Ascending aorta (tissue), 2 donors: ENCODE results near the gene GPATCH2. TPM values are rescaled to one million over a fixed set of nuclear protein-coding genes. Genes with fewer than 3 reads are reported as not detected.
A peak's percentile ranks its signal among the peaks of the same experiment; 100 is the strongest.
"Not testable (repeated sequence)": the region's sequence is repeated elsewhere in the genome, so short reads cannot be mapped to it uniquely, and the experiment has no call there.

Experiments
- DNase-seq, 2 donors: peaks; one replicate each; pipeline ENCODE4 v3.0.0-alpha.2; 2019; ENCODE audit warnings: low spot score in 2 of 2
- H3K27ac ChIP-seq, 2 donors: fragments of 200-600 bp; sonication (generic); one replicate each; pipeline ENCODE4 v1.5.1; 2016 to 2017; ENCODE audit warnings: mild to moderate bottlenecking in 1 of 2
- H3K27me3 ChIP-seq: fragments of 200-600 bp; sonication (generic); one replicate; pipeline ENCODE4 v1.5.1; 2017
- H3K36me3 ChIP-seq, 2 donors: fragments of 200-600 bp; sonication (generic); one replicate each; pipeline ENCODE4 v1.5.1; 2016
- H3K4me1 ChIP-seq, 2 donors: fragments of 200-600 bp; sonication (generic); one replicate each; pipeline ENCODE4 v1.5.1; 2016 to 2017; ENCODE audit warnings: mild to moderate bottlenecking in 1 of 2
- H3K4me3 ChIP-seq, 2 donors: fragments of 200-600 bp; sonication (generic); one replicate each; pipeline ENCODE4 v1.5.1; 2016 to 2017; ENCODE audit warnings: mild to moderate bottlenecking in 1 of 2
- H3K9me3 ChIP-seq, 2 donors: fragments of 200-600 bp; sonication (generic); one replicate each; pipeline ENCODE4 v1.5.1; 2016
- intact Hi-C: fragments of 100-400 bp; cut with DNase I; formaldehyde crosslinking; loops from one replicate; pipeline ENCODE4 v1.15.1; 2023
- total RNA-seq: library from RNA; depleted of rRNA; stranded (reverse); fragments of >200 nt; gene quantifications from one replicate; pipeline ENCODE4 v1.1.0, GENCODE V29; 2016
- TF ChIP-seq, protein P1 (sequence below), 3 experiments: fragments of 200-600 bp in 2 of 3; fragments of 450-650 bp in 1 of 3; sonication (generic) in 2 of 3; IDR thresholded peaks; one replicate each; pipeline ENCODE4 v1.5.1; 2016 to 2019; ENCODE audit warnings: antibody characterized with exemption in 3 of 3, mild to moderate bottlenecking in 1 of 3, moderate library complexity in 1 of 3

GPATCH2 gene
- total RNA-seq, 1 donor from 2014 or later, result 3.8 TPM

DNA sequence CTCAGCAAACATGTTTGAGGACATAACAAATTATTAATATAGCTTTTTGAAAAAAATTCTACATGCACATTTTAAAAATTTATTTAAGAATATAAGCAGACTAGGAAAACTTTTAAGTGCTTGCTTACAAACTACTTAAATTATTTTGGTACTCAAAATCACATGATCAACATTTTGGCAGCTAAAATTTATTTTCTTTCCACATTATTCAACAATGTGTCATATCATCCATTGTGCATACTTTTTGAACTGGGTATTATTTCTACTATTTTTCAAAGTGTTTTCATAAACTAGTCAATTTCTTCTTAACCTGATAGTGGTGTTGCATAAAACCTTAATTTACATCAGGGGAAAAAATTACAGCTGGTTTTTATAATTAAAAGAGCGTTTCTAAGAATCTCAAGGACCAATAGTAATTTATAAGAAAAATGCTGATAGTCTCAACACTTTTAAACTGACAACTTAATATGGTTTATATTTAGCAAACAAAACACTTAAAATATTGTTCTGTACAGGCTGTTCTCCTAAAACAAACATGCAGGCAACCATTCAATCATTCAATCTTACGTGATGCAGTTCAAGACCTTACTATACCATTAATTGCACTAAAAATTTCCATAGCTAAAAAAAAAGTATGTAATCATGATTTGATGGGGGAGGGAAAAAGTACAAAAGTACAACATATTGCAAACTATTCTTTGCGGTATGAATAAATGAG is 105.0 kb downstream of the GPATCH2 start:
- Histone ChIP-seq H3K36me3 (no peaks in the 10 kb centered on the region), H3K4me3 (peak overlapping the region in 1 of 2 donors; percentile 6), H3K27ac (peak overlapping the region; percentile 4 to 68), H3K9me3 (no peaks in the 10 kb centered on the region), H3K27me3 (no peaks in the 10 kb centered on the region), H3K4me1 (peaks cover 0 to 12% of the 10 kb centered on the region in 2 donors)
- TF ChIP-seq, protein P1, sequence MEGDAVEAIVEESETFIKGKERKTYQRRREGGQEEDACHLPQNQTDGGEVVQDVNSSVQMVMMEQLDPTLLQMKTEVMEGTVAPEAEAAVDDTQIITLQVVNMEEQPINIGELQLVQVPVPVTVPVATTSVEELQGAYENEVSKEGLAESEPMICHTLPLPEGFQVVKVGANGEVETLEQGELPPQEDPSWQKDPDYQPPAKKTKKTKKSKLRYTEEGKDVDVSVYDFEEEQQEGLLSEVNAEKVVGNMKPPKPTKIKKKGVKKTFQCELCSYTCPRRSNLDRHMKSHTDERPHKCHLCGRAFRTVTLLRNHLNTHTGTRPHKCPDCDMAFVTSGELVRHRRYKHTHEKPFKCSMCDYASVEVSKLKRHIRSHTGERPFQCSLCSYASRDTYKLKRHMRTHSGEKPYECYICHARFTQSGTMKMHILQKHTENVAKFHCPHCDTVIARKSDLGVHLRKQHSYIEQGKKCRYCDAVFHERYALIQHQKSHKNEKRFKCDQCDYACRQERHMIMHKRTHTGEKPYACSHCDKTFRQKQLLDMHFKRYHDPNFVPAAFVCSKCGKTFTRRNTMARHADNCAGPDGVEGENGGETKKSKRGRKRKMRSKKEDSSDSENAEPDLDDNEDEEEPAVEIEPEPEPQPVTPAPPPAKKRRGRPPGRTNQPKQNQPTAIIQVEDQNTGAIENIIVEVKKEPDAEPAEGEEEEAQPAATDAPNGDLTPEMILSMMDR (IDR thresholded peaks at IDR 0.05), result no peak
- no peak for DNase-seq
- intact Hi-C loops, result loop anchor here (5.0 kb wide), 1 partner anchor 106 kb away; the partner anchor contains the start of genes GPATCH2 and SPATA17

DNA sequence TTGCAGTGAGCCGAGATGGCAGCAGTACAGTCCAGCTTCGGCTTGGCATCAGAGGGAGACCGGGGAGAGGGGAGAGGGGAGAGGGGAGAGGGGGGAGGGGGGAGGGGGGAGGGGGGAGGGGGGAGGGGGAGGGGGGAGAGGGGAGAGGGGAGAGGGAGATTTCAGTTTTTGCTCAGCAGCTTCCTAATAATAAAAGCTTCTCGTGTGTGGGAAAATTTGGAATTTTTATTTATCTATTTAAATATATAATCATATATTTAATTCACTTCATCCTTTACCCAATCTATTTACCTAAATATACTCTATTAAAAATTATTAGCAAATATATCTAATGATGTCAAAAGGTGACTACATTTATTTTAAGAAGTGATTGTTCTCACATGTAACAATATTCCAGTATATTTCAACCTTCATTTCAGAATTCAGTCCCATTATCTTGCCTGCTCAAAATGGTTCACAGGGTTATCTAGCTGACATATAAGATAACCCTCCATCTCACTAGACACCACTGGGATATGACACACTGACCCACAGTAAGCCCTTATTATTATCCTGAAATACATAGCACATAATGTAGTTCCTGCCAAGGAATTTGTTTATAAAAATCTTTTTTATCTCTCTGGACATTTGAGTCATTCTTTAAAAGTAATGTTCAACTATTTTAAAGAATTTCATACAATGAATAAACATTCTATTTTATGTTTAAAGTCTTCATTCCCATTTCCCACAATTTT is 105.9 kb downstream of the GPATCH2 start:
- no peaks in the 10 kb centered on the region for H3K9me3 ChIP-seq
- peak overlapping the region; percentile 4 to 68 for H3K27ac ChIP-seq
- no peaks in the 10 kb centered on the region for H3K27me3 ChIP-seq
- H3K4me3 ChIP-seq, result no peak overlapping the region
- DNase-seq, result no peak
- H3K4me1 ChIP-seq, result peaks cover 0 to 12% of the 10 kb centered on the region in 2 donors
- no peaks in the 10 kb centered on the region for H3K36me3 ChIP-seq
- TF ChIP-seq, protein P1 (IDR thresholded peaks at IDR 0.05), result no peak
- intact Hi-C loops, result loop anchor here (5.0 kb wide), 1 partner anchor 107 kb away; the partner anchor contains the start of genes GPATCH2 and SPATA17

DNA sequence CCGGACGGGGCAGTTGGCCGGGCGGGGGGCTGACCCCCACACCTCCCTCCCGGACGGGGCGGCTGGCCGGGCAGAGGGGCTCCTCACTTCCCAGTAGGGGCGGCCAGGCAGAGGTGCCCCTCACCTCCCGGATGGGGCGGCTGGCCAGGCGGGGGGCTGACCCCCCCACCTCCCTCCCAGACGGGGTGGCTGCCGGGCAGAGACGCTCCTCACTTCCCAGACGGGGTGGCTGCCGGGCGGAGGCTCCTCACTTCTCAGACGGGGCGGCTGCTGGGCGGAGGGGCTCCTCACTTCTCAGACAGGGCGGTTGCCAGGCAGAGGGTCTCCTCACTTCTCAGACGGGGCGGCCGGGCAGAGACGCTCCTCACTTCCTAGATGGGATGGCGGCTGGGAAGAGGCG is 107.0 kb downstream of the GPATCH2 start:
- DNase-seq, H3K4me3 ChIP-seq, H3K27me3 ChIP-seq, H3K9me3 ChIP-seq, H3K27ac ChIP-seq, H3K36me3 ChIP-seq, intact Hi-C loops: not testable (repeated sequence)
- peaks cover 0 to 12% of the 10 kb centered on the region in 2 donors for H3K4me1 ChIP-seq

DNA sequence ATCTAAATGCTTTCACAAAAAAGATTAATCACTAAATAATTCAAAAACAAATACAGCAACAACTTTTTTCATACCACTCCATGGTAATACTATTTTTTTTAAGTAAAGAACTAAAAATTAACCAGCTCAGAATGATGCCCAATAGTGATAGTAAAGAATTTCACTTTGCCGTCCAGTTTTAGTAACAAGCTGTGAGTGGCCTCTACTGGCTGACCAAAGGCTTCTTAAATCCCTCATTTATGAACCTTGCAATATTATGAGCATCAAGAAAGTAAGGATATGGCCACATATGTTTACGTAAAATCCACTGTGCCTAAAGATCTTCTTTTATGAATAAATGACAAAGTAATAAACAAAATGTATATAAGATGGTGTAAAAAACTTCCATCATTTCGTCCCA is 108.6 kb downstream of the GPATCH2 start:
- no peak for DNase-seq
- Histone ChIP-seq H3K4me1 (peaks cover 0 to 8% of the 10 kb centered on the region in 2 donors), H3K27me3 (no peaks in the 10 kb centered on the region), H3K4me3 (no peak overlapping the region), H3K9me3 (no peaks in the 10 kb centered on the region), H3K27ac (no peak overlapping the region), H3K36me3 (no peaks in the 10 kb centered on the region)
- TF ChIP-seq, protein P1 (IDR thresholded peaks at IDR 0.05), result peak in 1 of 3 experiments; percentile 18
- intact Hi-C loops, result no loop called here

DNA sequence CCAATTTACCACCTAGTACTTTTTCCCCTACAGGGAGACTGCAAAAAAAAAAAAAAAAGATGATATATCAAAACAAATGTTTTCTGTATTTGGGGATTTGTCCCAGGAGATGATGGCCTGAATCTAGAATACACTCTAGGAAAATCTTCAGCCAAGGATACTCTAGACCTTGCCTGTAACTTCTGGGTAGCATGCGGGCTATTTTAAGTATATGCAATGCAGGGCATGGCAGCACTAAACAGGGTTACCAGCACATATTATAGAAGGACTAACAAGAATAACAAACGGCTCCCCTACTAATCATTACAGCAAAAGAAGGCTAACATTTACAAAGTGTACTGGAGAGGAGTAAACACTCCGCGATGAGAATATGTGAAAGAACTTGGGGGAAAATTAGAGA is 109.6 kb downstream of the GPATCH2 start:
- Histone ChIP-seq H3K4me3 (no peak overlapping the region), H3K36me3 (no peaks in the 10 kb centered on the region), H3K27ac (no peak overlapping the region), H3K4me1 (peaks cover 0 to 4% of the 10 kb centered on the region in 2 donors), H3K27me3 (no peaks in the 10 kb centered on the region), H3K9me3 (no peaks in the 10 kb centered on the region)
- DNase-seq, result no peak
- intact Hi-C loops, result no loop called here
- TF ChIP-seq, protein P1 (IDR thresholded peaks at IDR 0.05), result no peak

DNA sequence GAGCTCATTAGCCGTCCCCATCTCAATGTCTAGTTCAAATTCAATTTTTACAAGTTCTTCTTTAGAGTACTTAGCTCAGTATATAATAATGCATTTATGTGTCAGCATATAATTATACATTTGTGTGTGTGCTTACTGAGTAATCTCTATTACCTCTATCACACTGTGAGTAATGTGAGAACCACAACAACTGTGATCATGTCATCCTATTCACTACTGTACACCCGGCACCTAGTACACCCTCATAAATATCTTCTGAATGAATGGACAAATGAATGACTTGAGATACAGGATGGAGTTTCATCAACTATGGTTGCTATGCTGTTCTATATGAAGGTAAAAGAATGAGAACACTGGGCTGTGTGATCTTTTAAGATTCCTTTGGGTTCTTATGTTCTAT is 124.0 kb downstream of the GPATCH2 start:
- Histone ChIP-seq H3K27me3 (no peaks in the 10 kb centered on the region), H3K27ac (no peak overlapping the region), H3K4me1 (no peaks in the 10 kb centered on the region), H3K9me3 (no peaks in the 10 kb centered on the region), H3K4me3 (no peak overlapping the region), H3K36me3 (no peaks in the 10 kb centered on the region)
- DNase-seq, result no peak
- intact Hi-C loops, result no loop called here
- TF ChIP-seq, protein P1 (IDR thresholded peaks at IDR 0.05), result no peak
